ENCODE data around the gene ADD1. TPM values are rescaled to one million over a fixed set of nuclear protein-coding genes. Genes with fewer than 3 reads are reported as not detected.

The ADD1 gene
- total RNA-seq, 2 experiments from 2014 or later, result 266 to 277 TPM

GRCh38 chr4:2837904-2838496, 5.6 kb upstream of the ADD1 start:
- peak; percentile 84 for DNase-seq
- Mint-ChIP-seq H3K9me3 (peaks cover 4% of the 10 kb centered on the region), H3K27ac (peak overlapping the region; percentile 93), H3K4me3 (peak overlapping the region; percentile 75), H3K4me1 (peaks cover 75% of the 10 kb centered on the region), H3K36me3 (ENCODE audit: low read depth) (peaks cover 47% of the 10 kb centered on the region), H3K27me3 (no peaks in the 10 kb centered on the region)
- ChIA-PET POLR2A (interaction anchor here (1.1 to 7.4 kb wide), 10 partner anchors 10 to 125 kb away, joined by 3 to 35 read pairs (median 8); partner anchors contain the start of genes GRK4 and NOP14), CTCF (interaction anchor here (1.1 to 1.4 kb wide), 2 partner anchors 11 to 74 kb away, joined by 4 read pairs; no protein-coding TSS in a partner anchor)

- Mint-ChIP-seq H3K9me3 (peaks cover 4% of the 10 kb centered on the region), H3K27ac (peak overlapping the region; percentile 93), H3K27me3 (no peaks in the 10 kb centered on the region), H3K4me1 (peaks cover 71% of the 10 kb centered on the region), H3K36me3 (ENCODE audit: low read depth) (peaks cover 41% of the 10 kb centered on the region), H3K4me3 (peak overlapping the region; percentile 75)
- ChIA-PET POLR2A (interaction anchor here (1.3 to 7.4 kb wide), 5 partner anchors 8 to 97 kb away, joined by 4 to 35 read pairs (median 9); no protein-coding TSS in a partner anchor), CTCF (interaction anchor here (0.7 to 1.4 kb wide), 4 partner anchors 10 to 95 kb away, joined by 3 to 4 read pairs (median 4); no protein-coding TSS in a partner anchor)
- no peak for DNase-seq
Observed at GRCh38 chr4:2839060-2839459, 4.6 kb upstream of the ADD1 start.

GRCh38 chr4:2842687-2843262, 869 bp upstream of the ADD1 start:
- Mint-ChIP-seq H3K36me3 (ENCODE audit: low read depth) (peaks cover 37% of the 10 kb centered on the region), H3K27me3 (no peaks in the 10 kb centered on the region), H3K9me3 (peaks cover 4% of the 10 kb centered on the region), H3K4me1 (peaks cover 62% of the 10 kb centered on the region), H3K4me3 (peak overlapping the region; percentile 82), H3K27ac (peak overlapping the region; percentile 61)
- POLR2A ChIA-PET, result interaction anchor here (1.0 to 4.2 kb wide), 5 partner anchors 8 to 119 kb away, joined by 3 to 23 read pairs (median 17); no protein-coding TSS in a partner anchor
- CTCF ChIA-PET, result no interaction called here
- no peak for DNase-seq

- peak overlapping the region; percentile 85 for H3K27ac Mint-ChIP-seq
- H3K36me3 Mint-ChIP-seq (ENCODE audit: low read depth), result peaks cover 26% of the 10 kb centered on the region
- H3K27me3 Mint-ChIP-seq, result no peaks in the 10 kb centered on the region
- ChIA-PET CTCF (no interaction called here), POLR2A (interaction anchor here (1.0 to 4.2 kb wide), 5 partner anchors 9 to 118 kb away, joined by 3 to 23 read pairs (median 17); no protein-coding TSS in a partner anchor)
- peaks cover 56% of the 10 kb centered on the region for H3K4me1 Mint-ChIP-seq
- peak; percentile 27 for DNase-seq
- peaks cover 4% of the 10 kb centered on the region for H3K9me3 Mint-ChIP-seq
- peak overlapping the region; percentile 84 for H3K4me3 Mint-ChIP-seq
Observed at GRCh38 chr4:2843941-2844584, 419 bp downstream of the ADD1 start.

- Mint-ChIP-seq H3K27ac (peak overlapping the region; percentile 3), H3K36me3 (ENCODE audit: low read depth) (peaks cover 18% of the 10 kb centered on the region), H3K4me1 (peaks cover 61% of the 10 kb centered on the region), H3K9me3 (no peaks in the 10 kb centered on the region), H3K4me3 (peak overlapping the region; percentile 84), H3K27me3 (no peaks in the 10 kb centered on the region)
- no peak for DNase-seq
- ChIA-PET POLR2A (interaction anchor here (1.0 to 4.2 kb wide), 3 partner anchors 8 to 72 kb away, joined by 3 to 23 read pairs (median 9); no protein-coding TSS in a partner anchor), CTCF (interaction anchor here (1.6 kb wide), 1 partner anchor 108 kb away, joined by 4 read pairs; no protein-coding TSS in a partner anchor)
Observed at GRCh38 chr4:2846172-2846571, 2.5 kb downstream of the ADD1 start.

- POLR2A ChIA-PET, result interaction anchor here (0.9 to 2.9 kb wide), 4 partner anchors 9 to 89 kb away, joined by 3 to 9 read pairs (median 4); no protein-coding TSS in a partner anchor
- Mint-ChIP-seq H3K9me3 (no peaks in the 10 kb centered on the region), H3K27ac (no peak overlapping the region), H3K4me3 (no peak overlapping the region), H3K36me3 (ENCODE audit: low read depth) (peaks cover 15% of the 10 kb centered on the region), H3K27me3 (no peaks in the 10 kb centered on the region), H3K4me1 (peaks cover 68% of the 10 kb centered on the region)
- DNase-seq, result no peak
- CTCF ChIA-PET, result interaction anchor here (1.6 kb wide), 1 partner anchor 83 kb away, joined by 4 read pairs; no protein-coding TSS in a partner anchor
Observed at GRCh38 chr4:2847302-2847871, 3.7 kb downstream of the ADD1 start.

- no peak overlapping the region for H3K4me3 Mint-ChIP-seq
- DNase-seq, result no peak
- POLR2A ChIA-PET, result interaction anchor here (0.6 to 2.9 kb wide), 4 partner anchors 10 to 65 kb away, joined by 3 to 9 read pairs (median 4); no protein-coding TSS in a partner anchor
- H3K27ac Mint-ChIP-seq, result no peak overlapping the region
- H3K4me1 Mint-ChIP-seq, result peaks cover 67% of the 10 kb centered on the region
- no peaks in the 10 kb centered on the region for H3K9me3 Mint-ChIP-seq
- CTCF ChIA-PET, result interaction anchor here (1.0 to 1.6 kb wide), 2 partner anchors 10 to 84 kb away, joined by 4 read pairs; no protein-coding TSS in a partner anchor
- peaks cover 16% of the 10 kb centered on the region for H3K36me3 Mint-ChIP-seq (ENCODE audit: low read depth)
- no peaks in the 10 kb centered on the region for H3K27me3 Mint-ChIP-seq
Observed at GRCh38 chr4:2848449-2848848, 4.8 kb downstream of the ADD1 start.

GRCh38 chr4:2849267-2850152, 5.9 kb downstream of the ADD1 start:
- CTCF ChIA-PET, result interaction anchor here (0.9 kb wide), 1 partner anchor 11 kb away, joined by 3 read pairs; no protein-coding TSS in a partner anchor
- DNase-seq, result no peak
- Mint-ChIP-seq H3K9me3 (no peaks in the 10 kb centered on the region), H3K27ac (no peak overlapping the region), H3K4me1 (peaks cover 70% of the 10 kb centered on the region), H3K4me3 (no peak overlapping the region), H3K36me3 (ENCODE audit: low read depth) (peaks cover 22% of the 10 kb centered on the region), H3K27me3 (no peaks in the 10 kb centered on the region)
- POLR2A ChIA-PET, result interaction anchor here (1.0 kb wide), 1 partner anchor 12 kb away, joined by 3 read pairs; no protein-coding TSS in a partner anchor

- no peak overlapping the region for H3K27ac Mint-ChIP-seq
- peaks cover 28% of the 10 kb centered on the region for H3K36me3 Mint-ChIP-seq (ENCODE audit: low read depth)
- peaks cover 59% of the 10 kb centered on the region for H3K4me1 Mint-ChIP-seq
- POLR2A ChIA-PET, result interaction anchor here (0.6 to 2.1 kb wide), 5 partner anchors 13 to 103 kb away, joined by 3 to 7 read pairs (median 3); partner anchors contain the start of gene TNIP2
- no peaks in the 10 kb centered on the region for H3K9me3 Mint-ChIP-seq
- no peaks in the 10 kb centered on the region for H3K27me3 Mint-ChIP-seq
- H3K4me3 Mint-ChIP-seq, result no peak overlapping the region
- DNase-seq, result no peak
- CTCF ChIA-PET, result interaction anchor here (0.6 kb wide), 1 partner anchor 39 kb away, joined by 3 read pairs; no protein-coding TSS in a partner anchor
Observed at GRCh38 chr4:2850966-2851798, 7.5 kb downstream of the ADD1 start.

- Mint-ChIP-seq H3K36me3 (ENCODE audit: low read depth) (peaks cover 31% of the 10 kb centered on the region), H3K27ac (no peak overlapping the region), H3K4me3 (no peak overlapping the region), H3K27me3 (no peaks in the 10 kb centered on the region), H3K4me1 (peaks cover 56% of the 10 kb centered on the region), H3K9me3 (no peaks in the 10 kb centered on the region)
- CTCF ChIA-PET, result interaction anchor here (2.1 kb wide), 1 partner anchor 90 kb away, joined by 4 read pairs; no protein-coding TSS in a partner anchor
- no peak for DNase-seq
- POLR2A ChIA-PET, result interaction anchor here (0.7 to 2.1 kb wide), 2 partner anchors 14 to 436 kb away, joined by 3 to 7 read pairs; no protein-coding TSS in a partner anchor
Observed at GRCh38 chr4:2852481-2852921, 8.9 kb downstream of the ADD1 start.

GRCh38 chr4:2855584-2855983, 11.9 kb downstream of the ADD1 start:
- CTCF ChIA-PET, result interaction anchor here (1.1 kb wide), 1 partner anchor 92 kb away, joined by 3 read pairs; no protein-coding TSS in a partner anchor
- no peaks in the 10 kb centered on the region for H3K27me3 Mint-ChIP-seq
- no peak for DNase-seq
- H3K9me3 Mint-ChIP-seq, result no peaks in the 10 kb centered on the region
- H3K4me1 Mint-ChIP-seq, result peaks cover 65% of the 10 kb centered on the region
- H3K4me3 Mint-ChIP-seq, result no peak overlapping the region
- no peak overlapping the region for H3K27ac Mint-ChIP-seq
- POLR2A ChIA-PET, result no interaction called here
- peaks cover 53% of the 10 kb centered on the region for H3K36me3 Mint-ChIP-seq (ENCODE audit: low read depth)

All from activated CD4-positive, alpha-beta memory T cell treated with anti-CD3 and anti-CD28 coated beads, Interleukin-2, amount 10 ng/mL, durations not matched to agents 7 days and 5 days (primary cell).